PC-3 (cell line): Measurements from ENCODE around the gene CS. TPM values are rescaled to one million over a fixed set of nuclear protein-coding genes. Genes with fewer than 3 reads are reported as not detected.
"Not testable (repeated sequence)": the region's sequence is repeated elsewhere in the genome, so short reads cannot be mapped to it uniquely, and the experiment has no call there.

Experiments used
- ATAC-seq: fragments of 200-7000 bp; cut with Tn5 transposase; 2 replicates; pipeline ENCODE4 v1.9.1; 2020; ENCODE audit warnings: mild to moderate bottlenecking, moderate library complexity
- BruUV-seq: library from RNA; stranded (reverse); fragments of 400-500 nt; replicated peaks from 2 replicates; lab custom pipeline; 2021; lab: Mats Ljungman, UMichigan
- CTCF ChIA-PET: fragments of 300-600 bp; sonication (Branson Sonifier 250); formaldehyde crosslinking; loops from one replicate; lab custom pipeline; 2022; ENCODE audit warnings: antibody characterized with exemption; lab: Charles Lee
- POLR2A ChIA-PET: fragments of 300-600 bp; sonication (Branson Sonifier 250); formaldehyde crosslinking; loops from one replicate; lab custom pipeline; 2022; ENCODE audit warnings: antibody characterized with exemption; ENCODE audit not compliant: unreplicated experiment; lab: Charles Lee
- DNase-seq: peaks from one replicate; pipeline ENCODE4 v3.0.0-alpha.2; 2015
- H2AFZ ChIP-seq: fragments of 300-600 bp; sonication (generic); 2 replicates; pipeline ENCODE4 v1.6.0; 2016; ENCODE audit warnings: antibody characterized with exemption, low read length
- H3F3A ChIP-seq: fragments of 300-600 bp; sonication (generic); one replicate; pipeline ENCODE4 v1.6.0; 2017; ENCODE audit warnings: antibody characterized with exemption, low read length, control low read depth, mild to moderate bottlenecking; ENCODE audit not compliant: unreplicated experiment
- H3K27ac ChIP-seq: fragments of 300-600 bp; sonication (generic); 2 replicates; pipeline ENCODE4 v1.5.1; 2016; ENCODE audit warnings: mild to moderate bottlenecking, low read length
- H3K27me3 ChIP-seq: fragments of 300-600 bp; sonication (generic); 2 replicates; pipeline ENCODE4 v1.6.1; 2016; ENCODE audit warnings: low read length, mixed read lengths
- H3K36me3 ChIP-seq: fragments of 300-600 bp; sonication (generic); 2 replicates; pipeline ENCODE4 v1.6.1; 2016; ENCODE audit warnings: low read depth, mixed run types, low read length, mixed read lengths
- H3K4me1 ChIP-seq: fragments of 300-600 bp; sonication (generic); 2 replicates; pipeline ENCODE4 v1.5.1; 2016; ENCODE audit warnings: low read length; ENCODE audit not compliant: insufficient read depth
- H3K4me2 ChIP-seq: fragments of 300-600 bp; sonication (generic); 2 replicates; pipeline ENCODE4 v1.6.0; 2016; ENCODE audit warnings: low read length
- H3K4me3 ChIP-seq: fragments of 300-600 bp; sonication (generic); 2 replicates; pipeline ENCODE4 v1.5.1; 2016; ENCODE audit warnings: mild to moderate bottlenecking, low read length, mixed read lengths
- H3K79me2 ChIP-seq: fragments of 300-600 bp; sonication (generic); 2 replicates; pipeline ENCODE4 v1.6.1; 2017; ENCODE audit warnings: low read length, mixed read lengths
- H3K9ac ChIP-seq: fragments of 300-600 bp; sonication (generic); 2 replicates; pipeline ENCODE4 v1.6.0; 2016; ENCODE audit warnings: mild to moderate bottlenecking, low read length
- H3K9me2 ChIP-seq: fragments of 300-600 bp; sonication (generic); replicated peaks from 2 replicates; pipeline ENCODE4 v1.6.1; 2016; ENCODE audit warnings: mixed run types, low read length, mixed read lengths
- H3K9me3 ChIP-seq: fragments of 300-600 bp; sonication (generic); 2 replicates; pipeline ENCODE4 v1.6.1; 2016; ENCODE audit warnings: low read length, mixed read lengths
- H4K20me1 ChIP-seq: fragments of 300-600 bp; sonication (generic); 2 replicates; pipeline ENCODE4 v1.6.1; 2016; ENCODE audit warnings: low read length, mixed read lengths
- EZH2 ChIP-seq: fragments of 300-600 bp; sonication (generic); IDR thresholded peaks from one replicate; pipeline ENCODE4 v1.6.1; 2017; ENCODE audit warnings: antibody characterized with exemption, mild to moderate bottlenecking, low read length; ENCODE audit not compliant: unreplicated experiment
- EZH2phosphoT487 ChIP-seq: fragments of 300-600 bp; sonication (generic); IDR thresholded peaks from 2 replicates; pipeline ENCODE4 v1.6.1; 2018; ENCODE audit warnings: mild to moderate bottlenecking, antibody characterized with exemption, low read length, borderline replicate concordance
- intact Hi-C: fragments of 100-400 bp; cut with micrococcal nuclease; formaldehyde crosslinking; loops from 2 replicates; pipeline ENCODE4 v1.9.0; 2023
- total RNA-seq: library from RNA; depleted of rRNA; stranded (reverse); fragments of >200 nt; gene quantifications from 2 replicates; pipeline ENCODE4 v1.2.3, GENCODE V29; 2014
- TF ChIP-seq, protein P1 (sequence below): fragments of 300-600 bp; sonication (generic); conservative IDR thresholded peaks from 2 replicates; pipeline ENCODE4 v1.5.1; 2017; ENCODE audit warnings: antibody characterized with exemption, low read depth, mild to moderate bottlenecking, low read length

CS gene
- total RNA-seq, 1 experiment from 2014 or later, result 182 TPM

DNA sequence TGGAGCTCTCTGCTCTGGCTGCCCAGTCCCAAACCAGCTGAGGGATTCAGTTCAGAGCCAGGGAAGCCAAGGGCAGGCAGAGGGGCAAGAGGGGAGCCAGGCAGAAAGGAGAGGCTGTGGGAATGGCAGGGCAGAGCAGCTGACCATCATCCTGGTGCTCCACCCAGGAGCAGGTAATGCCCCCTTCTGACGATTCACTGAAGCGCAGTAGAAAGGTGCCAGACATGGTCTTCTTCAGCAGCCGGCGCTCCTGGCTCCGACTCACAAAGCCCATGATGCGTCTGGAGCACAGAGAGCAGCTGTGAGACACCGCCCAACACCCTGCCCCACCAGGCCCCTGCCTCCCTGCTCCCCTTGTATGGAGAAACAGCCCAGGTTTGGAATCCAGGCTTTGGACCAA lies 46.5 kb upstream of the CS start:
- intact Hi-C loops, result no loop called here
- Histone ChIP-seq H3K79me2 (no peaks in the 10 kb centered on the region), H3K9ac (no peak overlapping the region), H3K9me2 (no peaks in the 10 kb centered on the region), H3K4me3 (no peak overlapping the region), H3K27ac (no peak overlapping the region), H3K27me3 (no peaks in the 10 kb centered on the region), H3K4me2 (no peak overlapping the region), H2AFZ (no peak overlapping the region), H4K20me1 (no peaks in the 10 kb centered on the region), H3K36me3 (peaks cover 32% of the 10 kb centered on the region; the same call in 1 of the 2 replicates), H3F3A (peaks cover 4% of the 10 kb centered on the region), H3K9me3 (no peaks in the 10 kb centered on the region), H3K4me1 (peaks cover 18% of the 10 kb centered on the region)
- no TSS peak for BruUV-seq
- DNase-seq (no peak), ATAC-seq (no peak)
- POLR2A ChIA-PET, result no interaction called here
- TF ChIP-seq EZH2, result no peak
- TF ChIP-seq, protein P1, sequence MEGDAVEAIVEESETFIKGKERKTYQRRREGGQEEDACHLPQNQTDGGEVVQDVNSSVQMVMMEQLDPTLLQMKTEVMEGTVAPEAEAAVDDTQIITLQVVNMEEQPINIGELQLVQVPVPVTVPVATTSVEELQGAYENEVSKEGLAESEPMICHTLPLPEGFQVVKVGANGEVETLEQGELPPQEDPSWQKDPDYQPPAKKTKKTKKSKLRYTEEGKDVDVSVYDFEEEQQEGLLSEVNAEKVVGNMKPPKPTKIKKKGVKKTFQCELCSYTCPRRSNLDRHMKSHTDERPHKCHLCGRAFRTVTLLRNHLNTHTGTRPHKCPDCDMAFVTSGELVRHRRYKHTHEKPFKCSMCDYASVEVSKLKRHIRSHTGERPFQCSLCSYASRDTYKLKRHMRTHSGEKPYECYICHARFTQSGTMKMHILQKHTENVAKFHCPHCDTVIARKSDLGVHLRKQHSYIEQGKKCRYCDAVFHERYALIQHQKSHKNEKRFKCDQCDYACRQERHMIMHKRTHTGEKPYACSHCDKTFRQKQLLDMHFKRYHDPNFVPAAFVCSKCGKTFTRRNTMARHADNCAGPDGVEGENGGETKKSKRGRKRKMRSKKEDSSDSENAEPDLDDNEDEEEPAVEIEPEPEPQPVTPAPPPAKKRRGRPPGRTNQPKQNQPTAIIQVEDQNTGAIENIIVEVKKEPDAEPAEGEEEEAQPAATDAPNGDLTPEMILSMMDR, result no peak
- no peak for TF ChIP-seq EZH2phosphoT487
- CTCF ChIA-PET, result no interaction called here

DNA sequence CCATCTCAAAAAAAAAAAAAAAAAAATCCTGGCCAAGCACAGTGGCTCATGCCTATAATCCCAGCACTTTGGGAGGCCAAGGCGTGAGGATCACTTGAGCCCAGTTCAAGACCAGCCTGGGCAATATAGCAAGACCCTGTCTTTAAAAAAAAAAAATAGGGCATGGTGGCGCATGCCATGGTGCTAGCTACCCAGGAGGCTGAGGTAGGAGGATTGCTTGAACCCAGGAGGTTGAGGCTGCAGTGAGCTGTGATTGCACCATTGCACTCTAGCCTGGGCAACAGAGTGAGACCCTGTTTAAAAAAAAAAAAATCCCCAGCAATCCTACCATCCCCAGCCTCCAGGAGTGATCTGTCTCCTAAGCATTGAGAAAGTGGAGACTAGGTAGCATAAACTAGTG lies 42.2 kb upstream of the CS start:
- ATAC-seq, POLR2A ChIA-PET, H3K4me3 ChIP-seq, H4K20me1 ChIP-seq, DNase-seq, H3K9me3 ChIP-seq, H3K27ac ChIP-seq, BruUV-seq, H3K9me2 ChIP-seq, H3K4me2 ChIP-seq, H3K79me2 ChIP-seq, H3F3A ChIP-seq, intact Hi-C loops, H3K9ac ChIP-seq, H2AFZ ChIP-seq, CTCF ChIA-PET, H3K27me3 ChIP-seq: not testable (repeated sequence)
- H3K4me1 ChIP-seq, result peaks cover 22% of the 10 kb centered on the region
- H3K36me3 ChIP-seq, result peaks cover 15% of the 10 kb centered on the region; the same call in 1 of the 2 replicates

DNA sequence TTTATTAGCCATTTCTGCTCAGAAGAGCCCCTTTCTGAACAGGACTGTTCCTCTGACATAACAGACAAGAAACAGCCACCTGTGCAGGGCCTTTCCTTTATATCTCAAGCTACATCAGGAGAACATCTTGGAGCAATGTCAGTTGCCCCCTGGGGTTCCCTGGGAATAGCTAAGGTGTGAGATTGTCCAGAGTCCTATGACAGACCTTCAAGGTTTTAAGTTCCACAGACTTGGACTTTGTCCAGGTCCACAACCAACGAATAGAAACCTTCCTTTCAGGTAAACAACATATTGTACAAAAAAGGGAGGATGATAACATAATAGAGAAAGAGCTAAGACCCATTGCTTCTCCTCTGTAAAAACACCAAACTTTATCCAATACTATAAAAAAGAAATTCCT lies 41.5 kb upstream of the CS start:
- no peaks in the 10 kb centered on the region for H3K27me3 ChIP-seq
- peaks cover 22% of the 10 kb centered on the region for H3K4me1 ChIP-seq
- BruUV-seq, result no TSS peak
- H3K9me2 ChIP-seq, result no peaks in the 10 kb centered on the region
- intact Hi-C loops, result no loop called here
- peaks cover 15% of the 10 kb centered on the region; the same call in 1 of the 2 replicates for H3K36me3 ChIP-seq
- ChIA-PET CTCF (no interaction called here), POLR2A (no interaction called here)
- no peaks in the 10 kb centered on the region for H3K79me2 ChIP-seq
- H3K4me3 ChIP-seq, result no peak overlapping the region
- ATAC-seq (no peak), DNase-seq (no peak)
- no peak overlapping the region for H3K9ac ChIP-seq
- H3F3A ChIP-seq, result no peaks in the 10 kb centered on the region
- no peaks in the 10 kb centered on the region for H3K9me3 ChIP-seq
- H3K27ac ChIP-seq, result no peak overlapping the region
- no peak overlapping the region for H3K4me2 ChIP-seq
- TF ChIP-seq, protein P1, result no peak
- TF ChIP-seq EZH2phosphoT487 (no peak), EZH2 (no peak)
- no peaks in the 10 kb centered on the region for H4K20me1 ChIP-seq
- no peak overlapping the region for H2AFZ ChIP-seq
